Measurements from ENCODE around the gene RAPGEF4. TPM values are rescaled to one million over a fixed set of nuclear protein-coding genes. Genes with fewer than 3 reads are reported as not detected.

RAPGEF4 gene
- total and polyA plus RNA-seq, 2 of the 13 experiments (the other 11 are each of a cell fraction or from before 2014, with no cell fraction given): 0.78 to 0.91 TPM

GRCh38 chr2:172701250-172701649 is 34.4 kb upstream of the RAPGEF4 start:
- H3K27me3 ChIP-seq (ENCODE audit: control insufficient read depth in 1 of 2, insufficient read depth in 2 of 2, low read length in 2 of 2): peaks cover 2 to 3% of the 10 kb centered on the region in 2 experiments; a peak in 2 of 5 replicates
- H3K79me2 ChIP-seq (ENCODE audit: insufficient read depth, low read length): no peaks in the 10 kb centered on the region
- no peaks in the 10 kb centered on the region for H3K9me3 ChIP-seq (ENCODE audit: low read length)
- no TSS peak for BruUV-seq (replicated peaks)
- H3K9ac ChIP-seq (ENCODE audit: insufficient read depth, low read depth, low read length): no peak overlapping the region
- FAIRE-seq (no peak), DNase-seq (ENCODE audit: low spot score) (no peak), ATAC-seq (no peak)
- H3K4me1 ChIP-seq (ENCODE audit: insufficient read depth, low read length): no peaks in the 10 kb centered on the region
- no peak overlapping the region for H3K4me2 ChIP-seq (ENCODE audit: low read depth, low read length)
- H3K36me3 ChIP-seq (replicated peaks in 1 of 2; ENCODE audit: control insufficient read depth in 1 of 2, insufficient read depth in 2 of 2, low read length in 2 of 2): no peaks in the 10 kb centered on the region
- TF ChIP-seq ADNP (CRISPR knock-in tag; IDR thresholded peaks at IDR 0.05): no peak
- TF ChIP-seq ZNF253 (CRISPR knock-in tag; IDR thresholded peaks at IDR 0.05; ENCODE audit: borderline replicate concordance): no peak
- TF ChIP-seq CBX5 (CRISPR knock-in tag; IDR thresholded peaks at IDR 0.05; ENCODE audit: borderline replicate concordance): no peak
- TF ChIP-seq MAFF (IDR thresholded peaks at IDR 0.05; ENCODE audit: low read depth, low read length): no peak
- no peak for TF ChIP-seq NKX3-1 (CRISPR knock-in tag; IDR thresholded peaks at IDR 0.05)
- TF ChIP-seq ZNF841 (CRISPR knock-in tag; IDR thresholded peaks at IDR 0.05; ENCODE audit: borderline replicate concordance): no peak
- TF ChIP-seq POLR2A (IDR thresholded peaks at IDR 0.05; ENCODE audit: insufficient read depth in 1 of 2, low read depth in 2 of 2, low read length in 2 of 2): no peak
- no peak for TF ChIP-seq THAP9 (CRISPR knock-in tag; IDR thresholded peaks at IDR 0.05; ENCODE audit: borderline replicate concordance)
- no peak for TF ChIP-seq SAFB2 (CRISPR knock-in tag; IDR thresholded peaks at IDR 0.05; ENCODE audit: borderline replicate concordance, low read depth)
- TF ChIP-seq ZNF205 (CRISPR knock-in tag; IDR thresholded peaks at IDR 0.05): no peak
- no peak for TF ChIP-seq ZNF605 (CRISPR knock-in tag; IDR thresholded peaks at IDR 0.05)
- TF ChIP-seq HDAC6 (IDR thresholded peaks at IDR 0.05; ENCODE audit: low read depth, low read length): no peak
- TF ChIP-seq RNF219 (CRISPR knock-in tag; IDR thresholded peaks at IDR 0.05): no peak
- no peak for TF ChIP-seq GATAD1 (CRISPR knock-in tag; IDR thresholded peaks at IDR 0.05)
- TF ChIP-seq ZBTB3 (CRISPR knock-in tag; IDR thresholded peaks at IDR 0.05; ENCODE audit: borderline replicate concordance, low read depth): no peak
- TF ChIP-seq ZNF136 (CRISPR knock-in tag; IDR thresholded peaks at IDR 0.05; ENCODE audit: low read depth): no peak
- no peak for TF ChIP-seq TFDP2 (CRISPR knock-in tag; IDR thresholded peaks at IDR 0.05)
- in situ Hi-C loops (cut with HindIII; ENCODE audit: extremely low pct_ligation_motif_present, low pct_unique_long_range_greater_than_20kb) (no loop called here), intact Hi-C loops (cut with micrococcal nuclease; ENCODE audit: unreplicated experiment) (no loop called here)
- no peak overlapping the region for H3K27ac ChIP-seq (ENCODE audit: extremely low read length, insufficient read depth, low read length)
- no peaks in the 10 kb centered on the region for H4K20me1 ChIP-seq (ENCODE audit: insufficient read depth, low read length)
- ChIA-PET POLR2A (no interaction called here), CTCF (ENCODE audit: low intra/inter-chr PET ratio, low total read pairs) (no interaction called here)
- H2AFZ ChIP-seq (ENCODE audit: low read length): no peak overlapping the region
- no peak overlapping the region for H3K4me3 ChIP-seq (replicated peaks in 1 of 3; ENCODE audit: insufficient read depth in 1 of 3, low read depth in 2 of 3, low read length in 3 of 3)
- WGBS (ENCODE audit: low lambda C conversion rate): 11% methylated on average over 1 of the region's 1 CpG

All from HepG2 (cell line).